Activated naive CD4-positive, alpha-beta T cell treated with anti-CD3 and anti-CD28 coated beads for 36 hours (primary cell): ENCODE measurements around the gene ANKRD30B. TPM values are rescaled to one million over a fixed set of nuclear protein-coding genes. Genes with fewer than 3 reads are reported as not detected.
"Not testable (repeated sequence)": the region's sequence is repeated elsewhere in the genome, so short reads cannot be mapped to it uniquely, and the experiment has no call there.

ENCODE experiments used
- CTCF ChIA-PET: fragments of 350-600 bp; sonication (Branson Sonifier 250); formaldehyde crosslinking; loops from one replicate; lab custom pipeline; 2021; ENCODE audit warnings: antibody characterized with exemption; lab: Charles Lee
- DNase-seq: peaks from one replicate; pipeline ENCODE4 v3.0.0-alpha.2; 2020
- H3K27ac Mint-ChIP-seq: one replicate; pipeline ENCODE4 v1.8.0; 2021; ENCODE audit warnings: mild to moderate bottlenecking, mixed read lengths
- H3K27me3 Mint-ChIP-seq: one replicate; pipeline ENCODE4 v1.8.0; 2021; ENCODE audit warnings: low read depth, mixed read lengths
- H3K36me3 Mint-ChIP-seq: one replicate; pipeline ENCODE4 v1.8.0; 2021; ENCODE audit warnings: low read depth, mixed read lengths
- H3K4me1 Mint-ChIP-seq: one replicate; pipeline ENCODE4 v1.8.0; 2021; ENCODE audit warnings: low read depth, mixed read lengths
- H3K4me3 Mint-ChIP-seq: one replicate; pipeline ENCODE4 v1.8.0; 2021; ENCODE audit warnings: mild to moderate bottlenecking, moderate library complexity, mixed read lengths
- H3K9me3 Mint-ChIP-seq: one replicate; pipeline ENCODE4 v1.8.0; 2021; ENCODE audit warnings: mixed read lengths
- intact Hi-C: fragments of 100-400 bp; cut with micrococcal nuclease; formaldehyde crosslinking; loops from one replicate; pipeline ENCODE4 v1.15.1; 2023
- total RNA-seq, 2 experiments: library from RNA; stranded (reverse); gene quantifications; one replicate each; pipeline ENCODE4 v1.2.3, GENCODE V29; 2021

Gene ANKRD30B, protein sequence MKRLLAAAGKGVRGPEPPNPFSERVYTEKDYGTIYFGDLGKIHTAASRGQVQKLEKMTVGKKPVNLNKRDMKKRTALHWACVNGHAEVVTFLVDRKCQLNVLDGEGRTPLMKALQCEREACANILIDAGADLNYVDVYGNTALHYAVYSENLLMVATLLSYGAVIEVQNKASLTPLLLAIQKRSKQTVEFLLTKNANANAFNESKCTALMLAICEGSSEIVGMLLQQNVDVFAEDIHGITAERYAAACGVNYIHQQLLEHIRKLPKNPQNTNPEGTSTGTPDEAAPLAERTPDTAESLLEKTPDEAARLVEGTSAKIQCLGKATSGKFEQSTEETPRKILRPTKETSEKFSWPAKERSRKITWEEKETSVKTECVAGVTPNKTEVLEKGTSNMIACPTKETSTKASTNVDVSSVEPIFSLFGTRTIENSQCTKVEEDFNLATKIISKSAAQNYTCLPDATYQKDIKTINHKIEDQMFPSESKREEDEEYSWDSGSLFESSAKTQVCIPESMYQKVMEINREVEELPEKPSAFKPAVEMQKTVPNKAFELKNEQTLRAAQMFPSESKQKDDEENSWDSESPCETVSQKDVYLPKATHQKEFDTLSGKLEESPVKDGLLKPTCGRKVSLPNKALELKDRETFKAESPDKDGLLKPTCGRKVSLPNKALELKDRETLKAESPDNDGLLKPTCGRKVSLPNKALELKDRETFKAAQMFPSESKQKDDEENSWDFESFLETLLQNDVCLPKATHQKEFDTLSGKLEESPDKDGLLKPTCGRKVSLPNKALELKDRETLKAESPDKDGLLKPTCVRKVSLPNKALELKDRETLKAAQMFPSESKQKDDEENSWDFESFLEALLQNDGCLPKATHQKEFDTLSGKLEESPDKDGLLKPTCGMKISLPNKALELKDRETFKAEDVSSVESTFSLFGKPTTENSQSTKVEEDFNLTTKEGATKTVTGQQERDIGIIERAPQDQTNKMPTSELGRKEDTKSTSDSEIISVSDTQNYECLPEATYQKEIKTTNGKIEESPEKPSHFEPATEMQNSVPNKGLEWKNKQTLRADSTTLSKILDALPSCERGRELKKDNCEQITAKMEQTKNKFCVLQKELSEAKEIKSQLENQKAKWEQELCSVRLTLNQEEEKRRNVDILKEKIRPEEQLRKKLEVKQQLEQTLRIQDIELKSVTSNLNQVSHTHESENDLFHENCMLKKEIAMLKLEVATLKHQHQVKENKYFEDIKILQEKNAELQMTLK (N-terminal part only)
- total RNA-seq, result not detected

DNA sequence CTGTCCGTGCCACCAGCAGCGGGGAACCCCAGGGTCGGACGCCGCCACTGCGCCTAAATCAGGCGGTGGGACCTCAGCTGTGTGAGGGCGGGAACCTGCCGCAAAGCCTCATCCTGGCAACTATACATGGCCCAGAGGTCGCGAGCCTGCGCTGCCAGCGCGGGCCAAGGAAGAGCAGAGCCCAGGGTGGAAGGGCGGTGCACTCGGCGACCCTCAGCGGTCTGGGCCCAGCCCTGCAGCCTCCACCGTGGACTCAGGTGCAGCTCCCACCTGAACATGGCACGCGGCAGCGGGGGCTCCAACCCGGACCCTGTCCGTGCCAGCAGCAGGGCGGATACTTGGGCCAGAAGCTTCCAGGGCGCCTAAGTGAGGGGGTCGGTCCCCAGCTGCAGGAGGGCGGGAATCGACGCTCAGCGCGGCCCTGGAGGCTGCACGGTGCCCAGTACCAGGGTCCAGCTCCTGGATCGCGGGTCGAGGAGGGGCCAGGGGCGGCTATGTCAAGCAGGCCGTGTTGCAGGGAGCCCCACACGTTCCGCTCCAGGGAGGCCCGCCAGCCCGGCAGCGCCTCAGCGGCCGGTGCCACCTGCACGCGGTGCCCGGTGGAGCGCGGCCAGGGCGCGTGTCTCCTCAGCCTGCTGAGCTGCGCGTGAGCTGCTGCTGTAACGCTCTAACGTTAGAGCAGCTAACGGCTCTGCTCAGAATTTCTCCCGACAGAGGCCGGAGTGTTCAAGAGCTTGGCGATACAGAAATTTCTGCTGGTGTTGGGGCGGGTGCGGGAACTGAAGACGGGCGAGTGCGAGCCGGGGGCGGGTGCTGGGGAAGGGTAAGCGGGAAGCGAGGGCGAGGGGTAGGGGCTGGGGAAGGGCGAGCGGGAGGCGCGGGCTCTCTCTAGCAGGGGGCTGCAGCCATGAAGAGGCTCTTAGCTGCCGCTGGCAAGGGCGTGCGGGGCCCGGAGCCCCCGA lies at the start of gene ANKRD30B:
Gene ANKRD30B (plus strand): TSS at position 660 of the 962 bp plus-strand sequence. CDS start 248 bp downstream, at position 908.
- Mint-ChIP-seq H3K4me3 (peak within 1 kb of the TSS; percentile 65), H3K27me3 (peaks cover 14% of the 10 kb centered on the region), H3K36me3 (no peaks in the 10 kb centered on the region), H3K9me3 (no peaks in the 10 kb centered on the region), H3K4me1 (peaks cover 7% of the 10 kb centered on the region), H3K27ac (no peak within 1 kb of the TSS)
- DNase-seq, result peak; percentile 9
- CTCF ChIA-PET, result no interaction called here
- intact Hi-C loops, result no loop called here

DNA sequence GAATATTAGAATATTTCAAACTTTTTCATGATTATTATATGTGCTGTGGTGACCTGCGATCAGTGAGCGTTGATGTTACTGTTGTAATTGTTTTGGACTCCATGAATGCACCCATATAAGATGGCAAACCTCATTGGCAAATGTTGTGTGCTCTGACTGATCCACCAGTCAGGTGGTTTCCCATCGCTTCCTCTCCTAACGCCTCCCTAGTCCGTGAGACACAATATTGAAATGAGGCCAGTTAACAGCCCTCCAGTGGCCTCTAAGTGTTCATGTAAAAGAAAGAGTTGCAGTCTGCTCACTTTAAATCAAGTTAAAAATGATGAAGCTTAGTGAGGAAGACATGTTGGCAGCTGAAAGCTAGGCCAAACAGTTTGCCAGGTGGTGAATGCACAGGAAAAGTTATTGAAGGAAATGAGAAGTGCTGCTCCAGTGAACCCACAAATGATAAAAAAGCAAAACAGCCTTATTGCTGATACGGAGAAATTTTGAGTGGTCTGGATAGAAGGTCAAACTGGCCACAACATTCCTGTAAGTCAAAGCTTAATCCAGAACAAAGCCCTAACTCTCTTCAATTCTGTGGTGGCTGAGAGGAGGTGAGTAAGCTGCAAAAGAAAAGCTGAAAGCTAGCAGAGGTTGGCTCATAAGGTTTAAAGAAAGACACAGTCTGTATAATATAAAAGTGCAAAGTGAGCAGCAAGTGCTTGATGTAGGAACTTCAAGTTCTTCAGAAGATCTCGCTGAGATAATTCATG lies 46.5 kb upstream of the ANKRD30B start:
- H3K9me3 Mint-ChIP-seq, intact Hi-C loops, H3K36me3 Mint-ChIP-seq, CTCF ChIA-PET, H3K4me1 Mint-ChIP-seq, DNase-seq, H3K27me3 Mint-ChIP-seq, H3K27ac Mint-ChIP-seq, H3K4me3 Mint-ChIP-seq: not testable (repeated sequence)

DNA sequence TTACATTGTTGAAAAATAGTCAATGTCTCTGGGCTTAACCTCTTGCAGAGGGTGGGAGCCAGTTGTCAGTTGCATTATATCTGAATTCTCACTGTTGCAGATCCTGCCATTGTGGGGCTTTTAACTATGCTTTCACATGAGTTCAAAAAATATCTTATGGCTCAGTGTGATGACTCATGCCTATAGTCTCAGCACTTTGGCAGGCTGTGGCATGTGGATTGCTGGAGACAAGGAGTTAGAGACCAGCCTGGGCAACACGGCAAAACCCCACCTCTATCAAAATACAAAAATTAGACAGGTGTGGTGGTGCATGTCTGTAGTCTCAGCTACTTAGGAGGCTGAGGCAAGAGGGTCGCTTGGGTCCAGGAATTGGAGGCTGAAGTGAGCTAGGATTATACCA lies 38.2 kb upstream of the ANKRD30B start:
- intact Hi-C loops, H3K4me1 Mint-ChIP-seq, CTCF ChIA-PET, H3K27ac Mint-ChIP-seq, H3K27me3 Mint-ChIP-seq, DNase-seq, H3K36me3 Mint-ChIP-seq, H3K4me3 Mint-ChIP-seq, H3K9me3 Mint-ChIP-seq: not testable (repeated sequence)

DNA sequence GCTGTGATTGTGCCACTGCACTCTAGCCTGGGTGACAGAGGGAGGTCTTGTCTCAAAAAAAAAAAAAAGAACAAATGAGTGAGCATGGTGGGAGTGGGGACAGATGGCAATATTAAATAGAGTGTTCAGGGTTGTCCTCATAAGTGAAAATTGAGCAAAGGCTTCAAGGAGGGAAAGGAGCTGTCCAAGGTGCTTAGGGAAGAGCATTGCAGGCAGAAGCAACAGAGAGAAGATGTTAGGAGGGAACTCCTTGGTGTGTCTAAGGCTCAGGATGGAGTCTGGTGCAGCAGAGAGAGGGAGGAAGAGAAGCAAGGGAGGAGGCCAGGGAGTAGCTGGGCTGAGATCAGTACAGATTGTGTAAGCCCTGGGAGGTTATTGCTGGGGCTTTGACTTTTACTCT lies 26.4 kb upstream of the ANKRD30B start:
- H3K27ac Mint-ChIP-seq, H3K9me3 Mint-ChIP-seq, CTCF ChIA-PET, DNase-seq, H3K27me3 Mint-ChIP-seq, intact Hi-C loops, H3K36me3 Mint-ChIP-seq, H3K4me1 Mint-ChIP-seq, H3K4me3 Mint-ChIP-seq: not testable (repeated sequence)

DNA sequence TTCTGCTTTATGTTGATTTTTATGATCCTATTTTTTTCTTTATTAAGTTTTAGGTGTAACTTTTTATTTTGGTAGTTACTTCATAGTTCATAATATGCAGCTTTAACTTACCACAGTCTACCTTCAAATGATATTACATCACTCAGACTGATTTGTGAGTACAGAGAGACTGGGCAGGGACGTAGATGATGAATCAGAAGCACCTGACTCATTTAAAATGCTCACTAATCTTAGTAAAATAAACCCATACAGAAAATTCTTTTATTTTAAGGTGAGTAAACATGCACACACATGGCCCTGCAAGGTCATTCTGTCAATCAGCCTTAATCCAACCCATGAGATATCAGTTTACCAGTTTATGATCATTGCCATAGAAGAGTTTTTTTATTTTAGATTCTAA lies 8.9 kb upstream of the ANKRD30B start:
- CTCF ChIA-PET, H3K4me3 Mint-ChIP-seq: not testable (repeated sequence)

DNA sequence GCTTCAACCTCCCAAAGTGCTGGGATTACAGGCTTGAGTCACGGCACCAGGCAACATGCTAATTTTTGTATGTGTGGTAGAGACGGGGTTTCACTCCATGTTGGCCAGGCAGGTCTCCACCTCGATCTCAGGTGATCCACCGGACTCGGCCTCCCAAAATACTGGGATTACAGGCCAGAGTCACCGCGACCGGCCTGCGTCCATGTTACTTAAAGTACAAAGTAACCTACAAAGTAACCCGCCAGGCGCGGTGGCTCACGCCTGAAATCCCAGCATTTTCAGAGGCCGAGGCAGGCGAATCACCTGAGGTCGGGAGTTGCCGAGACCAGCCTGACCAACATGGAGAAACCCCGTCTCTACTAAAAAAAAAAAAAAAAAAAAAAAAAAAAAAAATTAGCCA lies 1.1 kb upstream of the ANKRD30B start:
- H3K27me3 Mint-ChIP-seq, result peaks cover 14% of the 10 kb centered on the region
- H3K4me1 Mint-ChIP-seq, result peaks cover 7% of the 10 kb centered on the region
- CTCF ChIA-PET, result no interaction called here
- H3K27ac Mint-ChIP-seq, result no peak overlapping the region
- H3K36me3 Mint-ChIP-seq, result no peaks in the 10 kb centered on the region
- H3K4me3 Mint-ChIP-seq, result no peak overlapping the region
- no peak for DNase-seq
- no peaks in the 10 kb centered on the region for H3K9me3 Mint-ChIP-seq
- intact Hi-C loops, result no loop called here

More for the DNA sequence above, 8.9 kb upstream of the ANKRD30B start:
- DNase-seq, H3K27ac Mint-ChIP-seq, H3K27me3 Mint-ChIP-seq, H3K36me3 Mint-ChIP-seq, H3K4me1 Mint-ChIP-seq, H3K9me3 Mint-ChIP-seq, intact Hi-C loops: not testable (repeated sequence)

DNA sequence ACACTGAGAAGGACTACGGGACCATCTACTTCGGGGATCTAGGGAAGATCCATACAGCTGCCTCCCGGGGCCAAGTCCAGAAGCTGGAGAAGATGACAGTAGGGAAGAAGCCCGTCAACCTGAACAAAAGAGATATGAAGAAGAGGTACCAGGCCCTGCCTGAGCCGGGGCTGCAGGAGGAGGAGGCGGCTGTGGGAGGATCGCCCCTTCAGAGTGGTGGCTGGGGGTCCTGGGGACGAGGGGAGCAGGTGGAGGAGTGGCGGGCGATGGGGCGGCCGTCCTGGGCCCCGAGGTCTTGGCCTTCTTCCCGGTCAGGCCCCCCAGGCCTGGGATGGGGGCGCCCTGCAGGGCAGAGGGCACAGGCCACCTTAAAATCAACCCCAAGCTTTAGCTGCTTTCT lies 524 bp downstream of the ANKRD30B start:
- peak overlapping the region; percentile 65 for H3K4me3 Mint-ChIP-seq
- DNase-seq, result no peak
- CTCF ChIA-PET, result no interaction called here

DNA sequence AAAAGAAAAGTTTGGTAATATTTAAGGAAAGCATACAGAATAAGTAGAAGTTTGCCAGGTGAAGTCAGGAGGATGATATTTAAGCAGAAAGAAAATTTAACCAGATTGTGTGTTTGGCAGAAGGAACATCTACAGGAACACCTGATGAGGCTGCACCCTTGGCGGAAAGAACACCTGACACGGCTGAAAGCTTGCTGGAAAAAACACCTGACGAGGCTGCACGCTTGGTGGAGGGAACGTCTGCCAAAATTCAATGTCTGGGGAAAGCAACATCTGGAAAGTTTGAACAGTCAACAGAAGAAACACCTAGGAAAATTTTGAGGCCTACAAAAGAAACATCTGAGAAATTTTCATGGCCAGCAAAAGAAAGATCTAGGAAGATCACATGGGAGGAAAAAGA lies 15.6 kb downstream of the ANKRD30B start:
- H3K4me3 Mint-ChIP-seq, CTCF ChIA-PET, H3K4me1 Mint-ChIP-seq, intact Hi-C loops, H3K9me3 Mint-ChIP-seq, H3K36me3 Mint-ChIP-seq, H3K27me3 Mint-ChIP-seq, H3K27ac Mint-ChIP-seq, DNase-seq: not testable (repeated sequence)

More for the DNA sequence above, 524 bp downstream of the ANKRD30B start:
- Mint-ChIP-seq H3K27me3 (peaks cover 14% of the 10 kb centered on the region), H3K9me3 (no peaks in the 10 kb centered on the region), H3K4me1 (peaks cover 7% of the 10 kb centered on the region), H3K36me3 (no peaks in the 10 kb centered on the region), H3K27ac (no peak overlapping the region)
- intact Hi-C loops, result no loop called here

DNA sequence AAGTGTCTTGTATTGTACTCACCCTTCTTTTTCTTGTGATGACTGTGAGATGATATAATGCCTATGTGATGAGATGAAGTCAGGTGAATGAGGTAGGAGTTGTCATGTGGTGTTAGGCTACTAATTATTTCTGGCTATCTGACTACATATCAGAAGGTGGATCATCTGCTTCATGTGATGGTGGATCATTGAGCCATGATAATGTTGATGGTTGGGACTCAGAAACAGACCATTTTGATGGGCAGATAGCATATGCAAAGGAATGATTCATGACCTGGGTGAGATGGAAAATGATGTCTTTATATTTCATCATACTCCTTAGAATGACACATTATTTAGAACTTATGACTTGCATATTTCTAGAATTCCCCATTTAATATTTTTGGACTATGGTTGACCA lies 19.5 kb downstream of the ANKRD30B start:
- no peak for DNase-seq
- CTCF ChIA-PET, result no interaction called here
- H3K36me3 Mint-ChIP-seq, result no peaks in the 10 kb centered on the region
- peaks cover 7% of the 10 kb centered on the region for H3K4me1 Mint-ChIP-seq
- H3K27me3 Mint-ChIP-seq, result no peaks in the 10 kb centered on the region
- intact Hi-C loops, result no loop called here
- no peak overlapping the region for H3K4me3 Mint-ChIP-seq
- H3K9me3 Mint-ChIP-seq, result no peaks in the 10 kb centered on the region
- H3K27ac Mint-ChIP-seq, result no peak overlapping the region

DNA sequence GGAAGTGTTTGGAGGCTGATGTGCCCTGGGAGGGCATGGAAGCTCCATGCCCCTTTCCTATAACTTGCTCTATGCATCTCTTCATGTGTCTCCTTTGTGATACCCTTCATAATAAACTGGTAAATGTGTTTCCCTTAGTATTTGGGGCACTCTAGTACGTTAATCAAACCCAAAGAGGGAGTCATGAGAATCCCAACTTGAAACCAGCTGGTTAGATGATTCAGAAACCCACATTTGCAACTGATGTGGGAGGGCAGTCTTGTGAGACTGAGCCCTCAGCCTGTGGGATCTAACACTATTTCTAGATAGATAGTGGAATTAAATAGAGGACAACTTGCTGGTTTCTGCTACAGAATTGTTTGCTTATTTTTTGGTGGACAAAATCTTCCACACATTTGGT lies 20.3 kb downstream of the ANKRD30B start:
- H3K27me3 Mint-ChIP-seq, result no peaks in the 10 kb centered on the region
- CTCF ChIA-PET, result no interaction called here
- H3K4me1 Mint-ChIP-seq, result peaks cover 7% of the 10 kb centered on the region
- intact Hi-C loops, result no loop called here
- H3K4me3 Mint-ChIP-seq, result no peak overlapping the region
- H3K9me3 Mint-ChIP-seq, result no peaks in the 10 kb centered on the region
- no peaks in the 10 kb centered on the region for H3K36me3 Mint-ChIP-seq
- H3K27ac Mint-ChIP-seq, result no peak overlapping the region
- no peak for DNase-seq

DNA sequence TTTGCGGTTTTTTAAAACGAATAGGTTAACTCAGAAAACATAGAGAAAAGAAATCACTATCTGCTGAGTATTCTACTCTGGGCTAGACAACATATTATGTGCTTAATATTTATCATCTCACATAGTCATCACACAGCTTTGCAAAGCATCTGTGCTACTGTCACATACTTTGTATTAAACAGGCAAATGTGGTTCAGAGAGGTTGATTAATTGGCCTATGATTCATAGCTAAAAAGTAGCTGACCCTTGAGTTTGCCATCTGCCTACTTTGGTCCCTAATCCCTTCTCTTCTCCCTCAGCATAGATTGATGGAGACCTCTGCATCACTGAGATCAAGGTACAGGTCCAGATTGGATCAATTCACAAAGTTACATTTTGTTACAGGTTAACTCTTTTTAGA lies 21.4 kb downstream of the ANKRD30B start:
- Mint-ChIP-seq H3K4me3 (no peak overlapping the region), H3K27me3 (no peaks in the 10 kb centered on the region), H3K4me1 (peaks cover 7% of the 10 kb centered on the region), H3K36me3 (no peaks in the 10 kb centered on the region), H3K9me3 (no peaks in the 10 kb centered on the region), H3K27ac (no peak overlapping the region)
- intact Hi-C loops, result no loop called here
- DNase-seq, result no peak
- CTCF ChIA-PET, result no interaction called here
